Rectal smooth muscle tissue (tissue), 1 donor: ENCODE measurements around the gene S100A2.
"Not testable (repeated sequence)": the region's sequence is repeated elsewhere in the genome, so short reads cannot be mapped to it uniquely, and the experiment has no call there.

Experiments
- H3K27ac ChIP-seq: one replicate; pipeline ENCODE4 v1.7.0; 2013; ENCODE audit warnings: low read depth, low read length, inconsistent platforms
- H3K27me3 ChIP-seq: one replicate; pipeline ENCODE4 v1.7.0; 2013; ENCODE audit warnings: low read length; ENCODE audit not compliant: control insufficient read depth, insufficient read depth
- H3K36me3 ChIP-seq: one replicate; pipeline ENCODE4 v1.7.0; 2013; ENCODE audit warnings: low read length; ENCODE audit not compliant: control insufficient read depth, insufficient read depth
- H3K4me1 ChIP-seq: one replicate; pipeline ENCODE4 v1.7.0; 2013; ENCODE audit warnings: low read length; ENCODE audit not compliant: control insufficient read depth, insufficient read depth
- H3K4me3 ChIP-seq: one replicate; pipeline ENCODE4 v1.7.0; 2013; ENCODE audit warnings: low read length
- H3K9ac ChIP-seq: one replicate; pipeline ENCODE4 v1.7.0; 2013; ENCODE audit warnings: low read length

S100A2 gene

GRCh38 chr1:153586347-153586746, 20.7 kb upstream of the S100A2 start:
- Histone ChIP-seq H3K9ac (no peak overlapping the region), H3K27ac (no peak overlapping the region), H3K36me3 (no peaks in the 10 kb centered on the region), H3K4me1 (no peaks in the 10 kb centered on the region), H3K27me3 (no peaks in the 10 kb centered on the region), H3K4me3 (no peak overlapping the region)

- H3K36me3 ChIP-seq = no peaks in the 10 kb centered on the region
- no peak overlapping the region for H3K27ac ChIP-seq
- no peak overlapping the region for H3K4me3 ChIP-seq
- H3K27me3 ChIP-seq = no peaks in the 10 kb centered on the region
- H3K9ac ChIP-seq = no peak overlapping the region
- no peaks in the 10 kb centered on the region for H3K4me1 ChIP-seq
Measured at GRCh38 chr1:153585006-153585405, 19.4 kb upstream of the S100A2 start.

- no peak overlapping the region for H3K9ac ChIP-seq
- H3K27ac ChIP-seq = no peak overlapping the region
- no peaks in the 10 kb centered on the region for H3K27me3 ChIP-seq
- no peaks in the 10 kb centered on the region for H3K4me1 ChIP-seq
- no peak overlapping the region for H3K4me3 ChIP-seq
- no peaks in the 10 kb centered on the region for H3K36me3 ChIP-seq
Measured at GRCh38 chr1:153583976-153584375, 18.3 kb upstream of the S100A2 start.

- not testable (repeated sequence) for H3K4me3 ChIP-seq, H3K36me3 ChIP-seq, H3K9ac ChIP-seq, H3K27me3 ChIP-seq, H3K27ac ChIP-seq, H3K4me1 ChIP-seq
Measured at GRCh38 chr1:153583514-153583913, 17.9 kb upstream of the S100A2 start.

GRCh38 chr1:153582836-153583235, 17.2 kb upstream of the S100A2 start:
- H3K9ac ChIP-seq, H3K4me1 ChIP-seq, H3K27ac ChIP-seq, H3K36me3 ChIP-seq, H3K27me3 ChIP-seq, H3K4me3 ChIP-seq: not testable (repeated sequence)

- no peaks in the 10 kb centered on the region for H3K36me3 ChIP-seq
- H3K27me3 ChIP-seq = no peaks in the 10 kb centered on the region
- H3K27ac ChIP-seq = no peak overlapping the region
- no peak overlapping the region for H3K9ac ChIP-seq
- no peak overlapping the region for H3K4me3 ChIP-seq
- no peaks in the 10 kb centered on the region for H3K4me1 ChIP-seq
Measured at GRCh38 chr1:153578936-153579335, 13.3 kb upstream of the S100A2 start.

- no peak overlapping the region for H3K27ac ChIP-seq
- H3K9ac ChIP-seq = no peak overlapping the region
- H3K4me3 ChIP-seq = no peak overlapping the region
Measured at GRCh38 chr1:153578490-153578889, 12.8 kb upstream of the S100A2 start.

GRCh38 chr1:153577624-153578051, 12.0 kb upstream of the S100A2 start:
- Histone ChIP-seq H3K4me1 (no peaks in the 10 kb centered on the region), H3K36me3 (no peaks in the 10 kb centered on the region), H3K9ac (no peak overlapping the region), H3K27ac (no peak overlapping the region), H3K4me3 (no peak overlapping the region), H3K27me3 (no peaks in the 10 kb centered on the region)

More at GRCh38 chr1:153578490-153578889, 12.8 kb upstream of the S100A2 start:
- Histone ChIP-seq H3K4me1 (no peaks in the 10 kb centered on the region), H3K36me3 (no peaks in the 10 kb centered on the region), H3K27me3 (no peaks in the 10 kb centered on the region)

- Histone ChIP-seq H3K27ac (no peak overlapping the region), H3K4me3 (no peak overlapping the region), H3K9ac (no peak overlapping the region), H3K27me3 (no peaks in the 10 kb centered on the region), H3K4me1 (no peaks in the 10 kb centered on the region), H3K36me3 (no peaks in the 10 kb centered on the region)
Measured at GRCh38 chr1:153577138-153577537, 11.5 kb upstream of the S100A2 start.

GRCh38 chr1:153575497-153575896, 9.9 kb upstream of the S100A2 start:
- not testable (repeated sequence) for H3K27ac ChIP-seq, H3K36me3 ChIP-seq, H3K4me1 ChIP-seq, H3K9ac ChIP-seq, H3K27me3 ChIP-seq, H3K4me3 ChIP-seq

- not testable (repeated sequence) for H3K9ac ChIP-seq, H3K27me3 ChIP-seq, H3K27ac ChIP-seq, H3K36me3 ChIP-seq, H3K4me1 ChIP-seq, H3K4me3 ChIP-seq
Measured at GRCh38 chr1:153575081-153575491, 9.4 kb upstream of the S100A2 start.

GRCh38 chr1:153573351-153573750, 7.7 kb upstream of the S100A2 start:
- Histone ChIP-seq H3K27ac (peak overlapping the region; percentile 59), H3K4me1 (peaks cover 4% of the 10 kb centered on the region), H3K4me3 (no peak overlapping the region), H3K9ac (no peak overlapping the region), H3K27me3 (no peaks in the 10 kb centered on the region), H3K36me3 (no peaks in the 10 kb centered on the region)

GRCh38 chr1:153572569-153573015, 6.9 kb upstream of the S100A2 start:
- Histone ChIP-seq H3K27me3 (no peaks in the 10 kb centered on the region), H3K36me3 (no peaks in the 10 kb centered on the region), H3K9ac (no peak overlapping the region), H3K4me1 (peaks cover 11% of the 10 kb centered on the region), H3K27ac (peak overlapping the region; percentile 59), H3K4me3 (no peak overlapping the region)
